DMS153 treated with DMSO at 0.1 percent for 48 hours (cell line): ENCODE measurements around the gene VAPA.
A peak's percentile ranks its signal among the peaks of the same experiment; 100 is the strongest.

ENCODE experiments used
- DNase-seq: peaks from one replicate; lab custom pipeline; 2025; ENCODE audit not compliant: unreplicated experiment; lab: John Stamatoyannopoulos, UW

VAPA gene

GRCh38 chr18:9933865-9934264, 20.0 kb downstream of the VAPA start:
- no peak for DNase-seq

GRCh38 chr18:9934274-9934673, 20.5 kb downstream of the VAPA start:
- DNase-seq: no peak

GRCh38 chr18:9941103-9941502, 27.3 kb downstream of the VAPA start:
- DNase-seq: no peak

- no peak for DNase-seq
Measured at GRCh38 chr18:9941660-9942059, 27.8 kb downstream of the VAPA start.

- peak; percentile 1 for DNase-seq
Measured at GRCh38 chr18:9943311-9943710, 29.5 kb downstream of the VAPA start.

GRCh38 chr18:9944805-9945204, 31.0 kb downstream of the VAPA start:
- no peak for DNase-seq

- DNase-seq: no peak
Measured at GRCh38 chr18:9946831-9947230, 33.0 kb downstream of the VAPA start.

GRCh38 chr18:9947248-9947647, 33.4 kb downstream of the VAPA start:
- DNase-seq: no peak

- no peak for DNase-seq
Measured at GRCh38 chr18:9949315-9949714, 35.5 kb downstream of the VAPA start.

GRCh38 chr18:9949861-9950260, 36.0 kb downstream of the VAPA start:
- DNase-seq: no peak

GRCh38 chr18:9950289-9951016, 36.6 kb downstream of the VAPA start:
- DNase-seq: no peak

GRCh38 chr18:9951022-9951859, 37.4 kb downstream of the VAPA start:
- no peak for DNase-seq

GRCh38 chr18:9952633-9953416, 39.0 kb downstream of the VAPA start:
- DNase-seq: no peak

- no peak for DNase-seq
Measured at GRCh38 chr18:9958861-9959399, 45.1 kb downstream of the VAPA start.

- no peak for DNase-seq
Measured at GRCh38 chr18:9959564-9959963, 45.7 kb downstream of the VAPA start.

GRCh38 chr18:9960258-9960904, 46.6 kb downstream of the VAPA start:
- no peak for DNase-seq

- no peak for DNase-seq
Measured at GRCh38 chr18:9961041-9961440, 47.2 kb downstream of the VAPA start.

GRCh38 chr18:9965711-9966624, 52.2 kb downstream of the VAPA start:
- DNase-seq: no peak

- DNase-seq: no peak
Measured at GRCh38 chr18:9968081-9968848, 54.4 kb downstream of the VAPA start.
